SU-DHL-6 (cell line): Measurements from ENCODE around the gene LRP1.

Source experiments
- CTCF ChIP-seq: fragments of 200-600 bp; sonication (generic); IDR thresholded peaks from one replicate; pipeline ENCODE4 v1.5.1; 2017; ENCODE audit warnings: antibody characterized with exemption, mild to moderate bottlenecking, low read length, moderate library complexity; ENCODE audit not compliant: insufficient read depth, poor library complexity, severe bottlenecking
- EZH2phosphoT487 ChIP-seq: fragments of 200-600 bp; sonication (generic), shearing (Covaris generic); conservative IDR thresholded peaks from 2 replicates; pipeline ENCODE4 v1.6.1; 2018; ENCODE audit warnings: mild to moderate bottlenecking, antibody characterized with exemption, low read length, moderate library complexity, mixed read lengths

DNA sequence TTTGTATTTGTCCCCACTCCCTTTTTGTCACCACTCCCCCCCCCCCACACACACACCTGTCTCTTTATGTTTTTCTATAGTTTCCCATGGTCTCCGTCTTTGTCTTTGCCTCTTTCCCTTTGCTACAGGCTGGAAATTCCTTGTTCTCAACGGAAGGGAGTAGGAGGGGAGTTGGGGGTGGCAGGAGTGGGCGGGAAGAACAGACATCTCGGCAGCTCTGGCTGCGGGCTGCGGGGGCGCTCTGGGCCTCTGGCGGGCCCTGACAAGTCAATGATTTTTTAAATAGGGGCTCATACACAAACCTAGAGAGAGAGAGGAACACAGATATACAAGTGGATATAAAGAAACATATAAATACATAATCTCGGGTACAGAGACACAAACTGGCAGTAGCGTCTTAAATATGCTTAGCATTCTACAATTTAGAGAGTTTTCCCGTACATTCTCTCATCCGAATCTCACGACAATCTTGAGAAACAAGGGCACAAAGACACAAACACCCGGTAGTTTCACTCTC is 41.7 kb upstream of the LRP1 start:
- TF ChIP-seq CTCF (peak; percentile 74), EZH2phosphoT487 (no peak)
